Activated T-helper 1 cell treated with anti-CD3 and anti-CD28 coated beads, Interleukin-12 subunit alpha, Interleukin-12 subunit beta, Interleukin-2, Interleukin-4 antibody, amounts not matched to agents 30 ng/mL and 10 ng/mL and 1 ng/mL, durations not matched to agents 14 hours and 24 hours and 36 hours (primary cell): ENCODE results near the gene LCN6. TPM values are rescaled to one million over a fixed set of nuclear protein-coding genes. Genes with fewer than 3 reads are reported as not detected.

ENCODE experiments used
- DNase-seq: peaks from one replicate; pipeline ENCODE4 v3.0.0; 2021; ENCODE audit warnings: low spot score
- H3K27ac Mint-ChIP-seq: one replicate; pipeline ENCODE4 v1.8.0; 2021; ENCODE audit warnings: mild to moderate bottlenecking, mixed read lengths
- H3K27me3 Mint-ChIP-seq: one replicate; pipeline ENCODE4 v1.8.0; 2022; ENCODE audit warnings: mild to moderate bottlenecking, moderate library complexity, mixed read lengths; ENCODE audit not compliant: insufficient read depth
- H3K36me3 Mint-ChIP-seq: one replicate; pipeline ENCODE4 v1.8.0; 2021; ENCODE audit warnings: low read depth, mixed read lengths
- H3K4me1 Mint-ChIP-seq: one replicate; pipeline ENCODE4 v1.8.0; 2021; ENCODE audit warnings: low read depth, mixed read lengths
- H3K4me3 Mint-ChIP-seq: one replicate; pipeline ENCODE4 v1.8.0; 2021; ENCODE audit warnings: mild to moderate bottlenecking, moderate library complexity, mixed read lengths
- H3K9me3 Mint-ChIP-seq: one replicate; pipeline ENCODE4 v1.8.0; 2021; ENCODE audit warnings: mixed read lengths
- intact Hi-C: fragments of 100-400 bp; cut with micrococcal nuclease; formaldehyde crosslinking; loops from one replicate; pipeline ENCODE4 v1.15.1; 2024
- total RNA-seq: library from RNA; stranded (reverse); gene quantifications from 2 replicates; pipeline ENCODE4 v1.2.3, GENCODE V29; 2022

LCN6 gene
- total RNA-seq, 1 donor from 2014 or later: not detected

DNA sequence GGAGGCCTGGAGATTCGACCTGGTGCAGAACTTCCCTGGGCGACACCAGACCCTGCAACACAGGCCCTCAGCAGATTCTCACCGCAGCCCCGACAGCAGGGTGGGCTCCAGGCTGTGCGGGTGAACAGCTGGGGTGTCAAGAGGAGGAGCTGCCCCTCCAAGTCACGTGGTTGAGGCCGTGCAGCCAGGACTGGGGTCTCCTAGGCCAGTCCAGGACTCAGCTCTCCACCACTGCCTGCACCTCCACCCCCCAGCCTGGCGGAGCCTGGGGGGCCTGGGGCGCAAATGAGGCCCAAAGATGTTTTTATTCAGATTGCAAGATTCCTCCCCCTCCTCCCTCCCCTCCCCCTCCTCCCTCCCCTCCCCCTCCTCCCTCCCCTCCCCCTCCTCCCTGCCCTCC, 51.8 kb downstream of the LCN6 start:
- no peaks in the 10 kb centered on the region for H3K9me3 Mint-ChIP-seq
- H3K36me3 Mint-ChIP-seq: no peaks in the 10 kb centered on the region
- no peak overlapping the region for H3K27ac Mint-ChIP-seq
- intact Hi-C loops: no loop called here
- DNase-seq: no peak
- peaks cover 14% of the 10 kb centered on the region for H3K4me1 Mint-ChIP-seq
- peaks cover 16% of the 10 kb centered on the region for H3K27me3 Mint-ChIP-seq
- no peak overlapping the region for H3K4me3 Mint-ChIP-seq

DNA sequence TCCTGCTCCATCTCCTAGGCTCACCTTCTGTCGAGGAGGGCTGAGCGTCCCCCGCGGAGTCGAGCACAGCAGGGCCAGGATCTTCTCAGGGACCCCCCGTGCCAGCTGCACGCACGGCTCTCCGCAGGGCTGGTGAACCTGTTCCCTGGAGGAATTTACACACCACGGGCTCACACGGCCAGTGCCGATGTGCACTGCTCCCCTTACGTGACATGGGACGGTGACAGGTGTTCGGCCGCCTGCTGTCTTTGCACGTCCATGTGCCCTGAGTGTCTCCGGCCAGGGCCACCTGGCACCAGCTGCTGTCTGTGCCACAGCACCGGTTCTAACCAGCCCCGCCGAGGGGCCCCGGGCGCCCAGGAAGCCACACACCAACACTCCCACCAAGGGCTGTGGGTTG, 52.4 kb downstream of the LCN6 start:
- no peak overlapping the region for H3K4me3 Mint-ChIP-seq
- no peaks in the 10 kb centered on the region for H3K36me3 Mint-ChIP-seq
- peaks cover 16% of the 10 kb centered on the region for H3K27me3 Mint-ChIP-seq
- H3K27ac Mint-ChIP-seq: no peak overlapping the region
- peaks cover 9% of the 10 kb centered on the region for H3K4me1 Mint-ChIP-seq
- DNase-seq: no peak
- no peaks in the 10 kb centered on the region for H3K9me3 Mint-ChIP-seq
- intact Hi-C loops: no loop called here

DNA sequence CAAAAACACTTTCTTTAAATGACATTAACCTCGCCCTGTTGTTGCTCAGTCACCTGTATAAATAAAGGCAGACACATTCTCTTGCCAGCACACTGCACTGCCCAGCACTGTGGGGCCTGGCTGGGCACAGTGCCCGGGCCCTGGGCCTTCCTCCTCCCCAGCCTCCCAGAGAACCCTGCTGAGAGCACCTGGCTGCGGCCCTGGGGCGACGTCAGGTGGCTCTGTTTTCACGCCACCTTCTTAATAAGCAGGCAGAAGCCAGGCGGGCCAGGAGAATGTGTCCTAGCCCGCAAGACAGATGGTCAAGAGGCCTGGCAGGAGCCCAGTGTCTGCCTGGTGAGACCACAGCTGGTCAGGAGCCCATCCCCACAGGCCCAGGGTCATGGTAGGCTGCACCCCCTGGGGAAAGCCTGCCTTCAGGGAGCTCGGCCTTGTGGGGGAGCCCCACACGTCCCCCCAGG, 52.9 kb downstream of the LCN6 start:
- no peak for DNase-seq
- Mint-ChIP-seq H3K27me3 (peaks cover 16% of the 10 kb centered on the region), H3K36me3 (no peaks in the 10 kb centered on the region), H3K4me1 (peaks cover 4% of the 10 kb centered on the region), H3K4me3 (no peak overlapping the region), H3K27ac (no peak overlapping the region), H3K9me3 (no peaks in the 10 kb centered on the region)
- intact Hi-C loops: no loop called here

DNA sequence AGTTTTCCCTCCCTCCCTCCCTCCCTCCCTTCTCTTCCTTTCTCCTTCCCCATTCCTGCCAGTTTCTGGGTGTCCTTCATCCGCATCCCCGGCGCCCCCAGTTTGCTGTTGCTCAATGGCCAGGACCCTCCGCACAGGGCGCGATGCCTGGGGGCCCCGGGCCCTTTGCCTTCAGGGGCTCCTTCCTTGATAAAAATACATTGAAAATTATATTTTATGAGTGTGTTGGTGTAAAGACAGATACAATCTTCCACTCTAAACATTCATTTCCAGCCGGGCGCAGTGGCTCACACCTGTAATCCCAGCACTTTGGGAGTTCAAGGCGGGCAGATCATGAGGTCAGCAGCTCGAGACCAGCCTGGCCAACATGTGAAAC, 53.5 kb downstream of the LCN6 start:
- Mint-ChIP-seq H3K27me3 (peaks cover 12% of the 10 kb centered on the region), H3K36me3 (no peaks in the 10 kb centered on the region), H3K27ac (no peak overlapping the region), H3K4me1 (no peaks in the 10 kb centered on the region), H3K9me3 (no peaks in the 10 kb centered on the region), H3K4me3 (no peak overlapping the region)
- intact Hi-C loops: no loop called here
- no peak for DNase-seq

DNA sequence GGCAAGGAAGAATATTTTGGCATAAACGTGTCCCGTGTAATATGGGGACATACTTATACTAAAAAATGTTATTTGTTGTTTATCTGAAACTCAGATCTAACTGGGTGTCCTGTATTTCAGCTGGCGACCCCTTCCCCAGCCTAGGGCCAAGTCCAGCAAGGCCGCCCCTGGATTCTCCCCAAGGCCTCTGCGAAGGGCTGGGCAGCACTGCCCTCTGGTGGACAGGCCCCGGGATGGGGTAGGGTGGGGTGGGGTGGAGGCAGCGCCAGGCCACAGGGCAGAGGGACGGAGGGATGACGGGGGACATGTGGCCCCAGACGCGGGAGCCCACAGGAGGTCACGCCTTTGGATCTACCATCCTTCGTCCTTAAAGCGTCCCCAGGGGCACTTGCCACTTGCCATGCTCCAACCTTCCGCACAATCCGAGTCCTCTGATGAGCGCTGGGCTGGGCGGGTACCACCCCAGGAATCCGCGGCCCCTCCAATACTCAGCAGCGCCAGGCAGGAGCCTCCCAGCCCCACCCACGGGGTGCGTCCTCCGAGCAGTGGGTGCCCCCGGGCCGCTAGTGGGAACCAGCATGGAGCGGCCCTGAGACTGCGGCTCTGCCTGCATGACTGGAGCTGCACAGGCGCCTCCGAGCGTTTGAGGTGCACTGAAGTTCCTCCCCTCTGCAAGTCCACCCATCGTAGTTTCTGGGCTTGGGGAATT, 54.0 kb downstream of the LCN6 start:
- H3K4me3 Mint-ChIP-seq: no peak overlapping the region
- DNase-seq: no peak
- intact Hi-C loops: no loop called here
- H3K36me3 Mint-ChIP-seq: no peaks in the 10 kb centered on the region
- peaks cover 12% of the 10 kb centered on the region for H3K27me3 Mint-ChIP-seq
- no peaks in the 10 kb centered on the region for H3K4me1 Mint-ChIP-seq
- H3K27ac Mint-ChIP-seq: no peak overlapping the region
- H3K9me3 Mint-ChIP-seq: no peaks in the 10 kb centered on the region

Other genes starting within 250 kb of the LCN6 start
- 115 and 121 TPM in 2 replicates for gene NOTCH1, start 202.5 kb downstream of the LCN6 start, total RNA-seq
- gene EGFL7, start 85.6 kb downstream of the LCN6 start, total RNA-seq: 2.4 and 2.5 TPM in 2 replicates
- gene AGPAT2, start 61.1 kb downstream of the LCN6 start, total RNA-seq: 24.7 and 25.0 TPM in 2 replicates
- gene DIPK1B, start 36.0 kb downstream of the LCN6 start, total RNA-seq: 0.47 and 0.88 TPM in 2 replicates
- gene LCN10, start 5.6 kb downstream of the LCN6 start, total RNA-seq: 0.39 and 0.59 TPM in 2 replicates
- gene LCN8, start 9.7 kb upstream of the LCN6 start, total RNA-seq: not detected in 2 replicates
- not detected in 2 replicates for gene LCN15, start 16.0 kb upstream of the LCN6 start, total RNA-seq
- gene TMEM141, start 42.8 kb upstream of the LCN6 start, total RNA-seq: 37.2 and 39.0 TPM in 2 replicates
- 0.52 TPM in 1 of 2 replicates, not detected in the other for gene CCDC183, start 47.8 kb upstream of the LCN6 start, total RNA-seq
- gene RABL6, start 59.4 kb upstream of the LCN6 start, total RNA-seq: 109 and 114 TPM in 2 replicates
- 5.1 and 5.8 TPM in 2 replicates for gene AJM1, start 94.0 kb upstream of the LCN6 start, total RNA-seq
- 134 and 139 TPM in 2 replicates for gene PHPT1, start 100.9 kb upstream of the LCN6 start, total RNA-seq
- gene MAMDC4, start 103.8 kb upstream of the LCN6 start, total RNA-seq: 18.2 and 23.6 TPM in 2 replicates
- 410 and 418 TPM in 2 replicates for gene EDF1, start 117.8 kb upstream of the LCN6 start, total RNA-seq
- gene TRAF2, start 138.0 kb upstream of the LCN6 start, total RNA-seq: 67.4 and 76.3 TPM in 2 replicates
- 92.5 and 96.2 TPM in 2 replicates for gene FBXW5, start 196.2 kb upstream of the LCN6 start, total RNA-seq
- 0.56 and 1.5 TPM in 2 replicates for gene C8G, start 196.7 kb upstream of the LCN6 start, total RNA-seq
- 1.8 and 1.9 TPM in 2 replicates for gene LCN12, start 203.7 kb upstream of the LCN6 start, total RNA-seq
- gene PTGDS, start 229.0 kb upstream of the LCN6 start, total RNA-seq: 0.36 TPM in 1 of 2 replicates, not detected in the other
- gene LCNL1, start 234.5 kb upstream of the LCN6 start, total RNA-seq: not detected in 2 replicates
- gene PAXX, start 243.9 kb upstream of the LCN6 start, total RNA-seq: 79.4 and 84.5 TPM in 2 replicates
- gene CLIC3, start 248.0 kb upstream of the LCN6 start, total RNA-seq: not detected in 2 replicates